B cell (primary cell): Measurements from ENCODE around the gene GSG1L.

Experiments
- CTCF ChIP-seq: fragments of 200-600 bp; IDR thresholded peaks from one replicate; pipeline ENCODE4 v1.8.0; 2022; ENCODE audit warnings: antibody characterized with exemption, mild to moderate bottlenecking
- EZH2 ChIP-seq: IDR thresholded peaks from 2 replicates; pipeline ENCODE4 v1.6.1; 2012; ENCODE audit warnings: borderline replicate concordance, low read depth, mild to moderate bottlenecking, moderate library complexity, low read length; ENCODE audit not compliant: insufficient read depth, poor library complexity, severe bottlenecking

- TF ChIP-seq CTCF (no peak), EZH2 (no peak)
Observed at GRCh38 chr16:27841061-27841801, 222.3 kb downstream of the GSG1L start.
